HEK293 (cell line): Measurements from ENCODE around the gene FAM81A.

ENCODE experiments used
- CTCF ChIA-PET: fragments of 350-600 bp; formaldehyde crosslinking; extraction: SDS; loops from one replicate; lab custom pipeline; 2021; ENCODE audit warnings: antibody characterized with exemption; lab: Yijun Ruan, JAX
- POLR2A ChIA-PET: fragments of 300-600 bp; formaldehyde crosslinking; extraction: SDS; loops from one replicate; lab custom pipeline; 2020; ENCODE audit warnings: antibody characterized with exemption, inconsistent platforms; lab: Yijun Ruan, JAX
- H3K27ac ChIP-seq: fragments of 200-500 bp; sonication (Bioruptor generic); 2 replicates; pipeline ENCODE4 v1.5.1; 2014; ENCODE audit warnings: low read depth, low read length, control low read depth, inconsistent platforms; ENCODE audit errors: extremely low read depth
- H3K36me3 ChIP-seq, 2 experiments: fragments of 200-500 bp in 1 of 2; sonication (Bioruptor generic) in 1 of 2; 1 replicate in 1 of 2; 2 replicates in 1 of 2; pipeline ENCODE4 v1.5.1; 2014 to 2017; ENCODE audit warnings: inconsistent platforms in 2 of 2, low read length in 2 of 2; ENCODE audit not compliant: control insufficient read depth in 2 of 2, insufficient read depth in 1 of 2
- H3K4me1 ChIP-seq: fragments of 200-500 bp; sonication (Bioruptor generic); 2 replicates; pipeline ENCODE4 v1.5.1; 2014; ENCODE audit warnings: mild to moderate bottlenecking, low read length, inconsistent platforms; ENCODE audit not compliant: control insufficient read depth, insufficient read depth
- H3K4me3 ChIP-seq: 2 replicates; pipeline ENCODE4 v1.5.1; 2011; ENCODE audit warnings: low read depth, mild to moderate bottlenecking, control low read depth, low read length, moderate library complexity
- H3K9me3 ChIP-seq: fragments of 200-500 bp; sonication (Bioruptor generic); 2 replicates; pipeline ENCODE4 v1.5.1; 2014; ENCODE audit warnings: low read depth, low read length, inconsistent platforms; ENCODE audit not compliant: control insufficient read depth, insufficient read depth
- AEBP2 ChIP-seq: fragments of 450-650 bp; formaldehyde crosslinking; IDR thresholded peaks from 2 replicates; pipeline ENCODE4 v1.5.1; 2016; ENCODE audit warnings: missing biosample characterization, missing genetic modification characterization, borderline replicate concordance
- FEZF1 ChIP-seq: fragments of 450-650 bp; formaldehyde crosslinking; IDR thresholded peaks from 2 replicates; pipeline ENCODE4 v1.5.1; 2016; ENCODE audit warnings: missing biosample characterization, missing genetic modification characterization
- GLI2 ChIP-seq: fragments of 450-650 bp; formaldehyde crosslinking; IDR thresholded peaks from 2 replicates; pipeline ENCODE4; 2017; ENCODE audit warnings: missing biosample characterization, missing genetic modification characterization, low read depth, borderline replicate concordance
- KLF1 ChIP-seq: fragments of 450-650 bp; formaldehyde crosslinking; IDR thresholded peaks from 2 replicates; pipeline ENCODE4 v1.5.1; 2016; ENCODE audit warnings: missing biosample characterization, missing genetic modification characterization
- KLF16 ChIP-seq: fragments of 450-650 bp; formaldehyde crosslinking; IDR thresholded peaks from 2 replicates; pipeline ENCODE4 v1.5.1; 2017; ENCODE audit warnings: missing biosample characterization, missing genetic modification characterization
- KLF9 ChIP-seq: fragments of 450-650 bp; formaldehyde crosslinking; IDR thresholded peaks from 2 replicates; pipeline ENCODE4 v1.5.1; 2016; ENCODE audit warnings: missing biosample characterization, missing genetic modification characterization, low read depth
- MYNN ChIP-seq: fragments of 450-650 bp; formaldehyde crosslinking; IDR thresholded peaks from 2 replicates; pipeline ENCODE4 v1.5.1; 2016; ENCODE audit warnings: missing biosample characterization, missing genetic modification characterization, borderline replicate concordance
- SP7 ChIP-seq: fragments of 450-650 bp; formaldehyde crosslinking; IDR thresholded peaks from 2 replicates; pipeline ENCODE4 v1.5.1; 2016; ENCODE audit warnings: missing biosample characterization, missing genetic modification characterization
- TSHZ1 ChIP-seq: fragments of 450-650 bp; formaldehyde crosslinking; IDR thresholded peaks from 2 replicates; pipeline ENCODE4 v1.5.1; 2016; ENCODE audit warnings: missing biosample characterization, missing genetic modification characterization, borderline replicate concordance
- ZNF10 ChIP-seq: fragments of 450-650 bp; formaldehyde crosslinking; IDR thresholded peaks from 2 replicates; pipeline ENCODE4 v1.5.1; 2017; ENCODE audit warnings: missing biosample characterization, missing genetic modification characterization
- ZNF157 ChIP-seq: fragments of 450-650 bp; formaldehyde crosslinking; IDR thresholded peaks from 2 replicates; pipeline ENCODE4 v1.5.1; 2016; ENCODE audit warnings: missing biosample characterization, missing genetic modification characterization
- ZNF274 ChIP-seq, 2 experiments: fragments of 200-500 bp in 1 of 2; fragments of 450-650 bp in 1 of 2; sonication (Bioruptor generic) in 1 of 2; formaldehyde crosslinking in 1 of 2; IDR thresholded peaks; 2 replicates each; pipeline versions ENCODE4 v1.5.1 to v1.6.1; 2014 to 2016; ENCODE audit warnings: borderline replicate concordance in 1 of 2, inconsistent platforms in 1 of 2, low read length in 1 of 2, missing biosample characterization in 1 of 2, missing genetic modification characterization in 1 of 2
- ZNF292 ChIP-seq: fragments of 450-650 bp; formaldehyde crosslinking; IDR thresholded peaks from 2 replicates; pipeline ENCODE4 v1.5.1; 2016; ENCODE audit warnings: low read depth, missing biosample characterization, missing genetic modification characterization, borderline replicate concordance
- ZNF561 ChIP-seq: fragments of 450-650 bp; IDR thresholded peaks from 2 replicates; pipeline ENCODE4 v1.5.1; 2018; ENCODE audit warnings: missing biosample characterization, missing genetic modification characterization, borderline replicate concordance
- ZSCAN16 ChIP-seq: fragments of 450-650 bp; formaldehyde crosslinking; IDR thresholded peaks from 2 replicates; pipeline ENCODE4 v1.5.1; 2016; ENCODE audit warnings: missing biosample characterization, missing genetic modification characterization
- TF ChIP-seq, protein P1 (sequence below): fragments of 450-650 bp; formaldehyde crosslinking; IDR thresholded peaks from 2 replicates; pipeline ENCODE4 v1.5.1; 2016; ENCODE audit warnings: missing biosample characterization, missing genetic modification characterization
- TF ChIP-seq, protein P2 (sequence below): fragments of 450-650 bp; formaldehyde crosslinking; IDR thresholded peaks from 2 replicates; pipeline ENCODE4 v1.5.1; 2017; ENCODE audit warnings: missing biosample characterization, missing genetic modification characterization

The FAM81A gene

GRCh38 chr15:59536553-59536952 lies 98.6 kb downstream of the FAM81A start:
- POLR2A ChIA-PET: no interaction called here
- TF ChIP-seq ZNF10 (tag by site-specific recombination) (no peak), KLF9 (tag by site-specific recombination) (no peak), ZNF292 (tag by site-specific recombination) (no peak), ZSCAN16 (tag by site-specific recombination) (no peak), SP7 (tag by site-specific recombination) (no peak), ZNF274 (IDR thresholded peaks at IDR 0.05; ENCODE audit: low read length) (no peak), ZNF274 (tag by site-specific recombination; IDR thresholded peaks at IDR 0.05; ENCODE audit: borderline replicate concordance) (no peak), MYNN (no peak), TSHZ1 (tag by site-specific recombination) (no peak), KLF16 (tag by site-specific recombination) (no peak), FEZF1 (tag by site-specific recombination) (no peak), KLF1 (tag by site-specific recombination) (no peak), ZNF157 (tag by site-specific recombination) (no peak), AEBP2 (tag by site-specific recombination) (no peak), ZNF561 (tag by site-specific recombination) (no peak), GLI2 (no peak)
- TF ChIP-seq, protein P1, sequence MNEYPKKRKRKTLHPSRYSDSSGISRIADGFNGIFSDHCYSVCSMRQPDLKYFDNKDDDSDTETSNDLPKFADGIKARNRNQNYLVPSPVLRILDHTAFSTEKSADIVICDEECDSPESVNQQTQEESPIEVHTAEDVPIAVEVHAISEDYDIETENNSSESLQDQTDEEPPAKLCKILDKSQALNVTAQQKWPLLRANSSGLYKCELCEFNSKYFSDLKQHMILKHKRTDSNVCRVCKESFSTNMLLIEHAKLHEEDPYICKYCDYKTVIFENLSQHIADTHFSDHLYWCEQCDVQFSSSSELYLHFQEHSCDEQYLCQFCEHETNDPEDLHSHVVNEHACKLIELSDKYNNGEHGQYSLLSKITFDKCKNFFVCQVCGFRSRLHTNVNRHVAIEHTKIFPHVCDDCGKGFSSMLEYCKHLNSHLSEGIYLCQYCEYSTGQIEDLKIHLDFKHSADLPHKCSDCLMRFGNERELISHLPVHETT (tag by site-specific recombination): no peak
- TF ChIP-seq, protein P2, sequence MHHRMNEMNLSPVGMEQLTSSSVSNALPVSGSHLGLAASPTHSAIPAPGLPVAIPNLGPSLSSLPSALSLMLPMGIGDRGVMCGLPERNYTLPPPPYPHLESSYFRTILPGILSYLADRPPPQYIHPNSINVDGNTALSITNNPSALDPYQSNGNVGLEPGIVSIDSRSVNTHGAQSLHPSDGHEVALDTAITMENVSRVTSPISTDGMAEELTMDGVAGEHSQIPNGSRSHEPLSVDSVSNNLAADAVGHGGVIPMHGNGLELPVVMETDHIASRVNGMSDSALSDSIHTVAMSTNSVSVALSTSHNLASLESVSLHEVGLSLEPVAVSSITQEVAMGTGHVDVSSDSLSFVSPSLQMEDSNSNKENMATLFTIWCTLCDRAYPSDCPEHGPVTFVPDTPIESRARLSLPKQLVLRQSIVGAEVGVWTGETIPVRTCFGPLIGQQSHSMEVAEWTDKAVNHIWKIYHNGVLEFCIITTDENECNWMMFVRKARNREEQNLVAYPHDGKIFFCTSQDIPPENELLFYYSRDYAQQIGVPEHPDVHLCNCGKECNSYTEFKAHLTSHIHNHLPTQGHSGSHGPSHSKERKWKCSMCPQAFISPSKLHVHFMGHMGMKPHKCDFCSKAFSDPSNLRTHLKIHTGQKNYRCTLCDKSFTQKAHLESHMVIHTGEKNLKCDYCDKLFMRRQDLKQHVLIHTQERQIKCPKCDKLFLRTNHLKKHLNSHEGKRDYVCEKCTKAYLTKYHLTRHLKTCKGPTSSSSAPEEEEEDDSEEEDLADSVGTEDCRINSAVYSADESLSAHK (tag by site-specific recombination): no peak
- Histone ChIP-seq H3K9me3 (no peaks in the 10 kb centered on the region), H3K27ac (no peak overlapping the region), H3K4me1 (peaks cover 4% of the 10 kb centered on the region; the same call in 1 of the 2 replicates), H3K4me3 (no peak overlapping the region), H3K36me3 (no peaks in the 10 kb centered on the region)
- CTCF ChIA-PET: interaction anchor here (0.8 to 1.6 kb wide), 2 partner anchors 86 to 97 kb away, joined by 3 to 5 read pairs; no protein-coding TSS in a partner anchor
